ENCODE results near the gene CD72.

DNA sequence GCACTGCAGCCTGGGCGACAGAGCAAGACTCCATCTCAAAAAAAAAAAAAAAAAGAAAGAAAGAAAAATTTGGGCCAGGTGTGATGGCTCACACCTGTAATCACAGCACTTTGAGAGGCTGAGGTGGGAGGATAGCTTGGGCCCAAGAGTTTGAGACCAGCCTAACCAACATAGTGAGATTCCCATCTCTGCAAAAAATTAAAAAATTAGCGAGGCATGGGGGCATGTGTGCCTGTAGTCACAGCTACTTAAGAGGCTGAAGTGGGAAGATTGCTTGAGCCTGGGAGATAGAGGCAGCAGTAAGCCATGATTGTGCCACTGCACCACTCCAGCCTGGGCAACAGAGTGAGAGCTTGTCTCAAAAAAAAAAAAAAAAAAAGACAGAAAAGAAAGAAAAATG is 35.4 kb upstream of the CD72 start:
- no peak for TF ChIP-seq CTCF (IDR thresholded peaks at IDR 0.05; ENCODE audit: insufficient read depth, low read depth, low read length)
- no peak for TF ChIP-seq EZH2 (IDR thresholded peaks at IDR 0.05; ENCODE audit: insufficient read depth, low read length)

All from astrocyte (in vitro differentiated cells and primary cell).